Ovary (tissue), 3 donors: ENCODE measurements around the gene UFD1.

Experiments
- EP300 ChIP-seq: sonication (generic); formaldehyde crosslinking; IDR thresholded peaks from one replicate; pipeline ENCODE4 v1.6.1; 2017; ENCODE audit warnings: antibody characterized with exemption
- POLR2A ChIP-seq: fragments of 450-650 bp; IDR thresholded peaks from one replicate; pipeline ENCODE4 v1.6.1; 2017; ENCODE audit warnings: antibody characterized with exemption, mild to moderate bottlenecking, moderate library complexity
- TF ChIP-seq, protein P1 (sequence below), 3 donors: fragments of 450-650 bp in 2 of 3; fragments of 200-600 bp in 1 of 3; IDR thresholded peaks; one replicate each; pipeline versions ENCODE4 v1.5.1 to v1.8.0; 2016 to 2022; ENCODE audit warnings: antibody characterized with exemption in 3 of 3, mild to moderate bottlenecking in 1 of 3
- donor health status: DM: no; HTN: no; CAD: no.

DNA sequence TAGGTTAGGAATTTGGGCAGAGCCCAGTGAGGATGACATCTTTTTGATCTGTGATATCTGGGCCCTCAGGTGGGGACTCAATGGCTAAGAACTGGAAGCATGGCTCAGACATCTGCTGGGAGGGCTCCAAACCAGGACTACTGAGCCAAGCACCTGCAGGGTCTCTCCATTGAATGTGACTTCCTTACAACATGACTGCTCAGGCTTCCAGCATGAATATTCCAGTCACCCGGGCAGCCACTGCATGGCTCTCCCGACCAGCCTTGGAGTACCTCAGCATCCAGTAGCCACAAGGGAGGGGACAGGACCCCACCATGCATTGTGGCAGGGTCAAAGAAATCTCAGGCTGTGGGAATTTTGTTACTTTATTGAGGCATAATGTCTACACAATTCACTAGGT is 9.3 kb upstream of the UFD1 start:
- TF ChIP-seq POLR2A (no peak), EP300 (no peak)
- TF ChIP-seq, protein P1, sequence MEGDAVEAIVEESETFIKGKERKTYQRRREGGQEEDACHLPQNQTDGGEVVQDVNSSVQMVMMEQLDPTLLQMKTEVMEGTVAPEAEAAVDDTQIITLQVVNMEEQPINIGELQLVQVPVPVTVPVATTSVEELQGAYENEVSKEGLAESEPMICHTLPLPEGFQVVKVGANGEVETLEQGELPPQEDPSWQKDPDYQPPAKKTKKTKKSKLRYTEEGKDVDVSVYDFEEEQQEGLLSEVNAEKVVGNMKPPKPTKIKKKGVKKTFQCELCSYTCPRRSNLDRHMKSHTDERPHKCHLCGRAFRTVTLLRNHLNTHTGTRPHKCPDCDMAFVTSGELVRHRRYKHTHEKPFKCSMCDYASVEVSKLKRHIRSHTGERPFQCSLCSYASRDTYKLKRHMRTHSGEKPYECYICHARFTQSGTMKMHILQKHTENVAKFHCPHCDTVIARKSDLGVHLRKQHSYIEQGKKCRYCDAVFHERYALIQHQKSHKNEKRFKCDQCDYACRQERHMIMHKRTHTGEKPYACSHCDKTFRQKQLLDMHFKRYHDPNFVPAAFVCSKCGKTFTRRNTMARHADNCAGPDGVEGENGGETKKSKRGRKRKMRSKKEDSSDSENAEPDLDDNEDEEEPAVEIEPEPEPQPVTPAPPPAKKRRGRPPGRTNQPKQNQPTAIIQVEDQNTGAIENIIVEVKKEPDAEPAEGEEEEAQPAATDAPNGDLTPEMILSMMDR (IDR thresholded peaks at IDR 0.05) = no peak
